GM18951 (cell line): ENCODE results near the gene DPYD.

Source experiments
- POLR2A ChIP-seq: IDR thresholded peaks from 4 replicates; pipeline ENCODE4 v1.6.1; 2011; ENCODE audit warnings: mild to moderate bottlenecking; ENCODE audit not compliant: insufficient read length, insufficient read depth; ENCODE audit errors: extremely low read depth
- in situ Hi-C: fragments of 300-500 bp; cut with MboI; formaldehyde crosslinking; loops from one replicate; pipeline ENCODE4 v1.12.0; 2022; ENCODE audit warnings: low sequenced_read_pairs, mixed read lengths, inconsistent platforms; ENCODE audit not compliant: unreplicated experiment

The DPYD gene

DNA sequence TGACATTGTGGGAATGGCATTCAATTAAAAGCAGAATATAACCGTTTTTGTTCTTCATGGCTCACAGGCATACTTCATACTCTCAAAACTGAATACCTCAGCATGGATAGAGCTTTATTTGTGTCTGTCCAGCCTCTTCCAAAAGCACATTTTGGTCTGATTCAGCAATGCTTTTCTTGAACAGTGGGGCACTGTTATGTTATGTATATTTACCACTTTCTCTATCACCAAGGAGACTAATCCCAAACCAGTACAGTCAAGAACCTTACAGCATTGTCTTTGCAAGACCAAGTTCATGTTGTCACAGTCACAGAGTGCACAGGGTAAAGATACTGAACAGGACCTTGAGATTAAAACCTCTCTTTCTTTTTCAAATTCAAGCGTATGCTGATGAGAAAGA, 616.5 kb downstream of the DPYD start:
- no peak for TF ChIP-seq POLR2A
- in situ Hi-C loops = no loop called here

DNA sequence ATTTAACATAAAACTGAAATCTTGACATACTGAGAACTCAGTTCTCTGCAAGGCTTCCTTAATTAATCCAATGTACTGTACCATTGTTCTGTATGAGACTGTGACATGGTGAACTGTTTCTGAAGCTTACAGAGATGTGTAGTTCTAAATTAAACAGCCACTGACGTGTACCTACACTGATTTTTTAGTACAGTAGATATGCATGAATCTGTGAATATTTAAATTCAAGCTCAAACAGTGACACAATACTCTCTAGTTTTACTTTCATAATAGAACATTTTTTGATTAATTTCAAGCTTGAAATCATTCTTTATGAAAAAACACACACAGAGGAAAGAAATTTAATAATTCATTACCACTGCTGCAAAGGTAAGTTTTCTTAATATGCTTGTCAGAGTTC, 621.9 kb downstream of the DPYD start:
- in situ Hi-C loops = no loop called here
- no peak for TF ChIP-seq POLR2A

DNA sequence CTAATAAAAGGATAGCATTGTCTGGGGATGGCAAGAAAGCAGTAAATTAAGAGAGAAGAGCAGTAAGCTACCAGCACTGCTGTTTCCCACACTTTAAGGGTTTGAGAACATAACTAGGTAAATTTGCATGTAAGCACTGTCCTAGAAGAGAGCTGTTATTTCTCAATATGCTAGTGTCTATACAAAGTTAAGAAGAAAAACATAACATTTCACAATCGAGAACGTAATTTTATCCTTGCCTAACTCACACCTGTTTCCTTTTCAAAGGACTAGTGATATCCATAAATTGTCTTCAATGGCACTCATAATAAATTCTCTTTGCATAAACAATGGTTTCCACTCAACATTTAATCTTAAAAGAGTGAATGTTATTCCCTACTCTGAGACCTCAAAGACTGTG, 623.2 kb downstream of the DPYD start:
- in situ Hi-C loops = no loop called here

DNA sequence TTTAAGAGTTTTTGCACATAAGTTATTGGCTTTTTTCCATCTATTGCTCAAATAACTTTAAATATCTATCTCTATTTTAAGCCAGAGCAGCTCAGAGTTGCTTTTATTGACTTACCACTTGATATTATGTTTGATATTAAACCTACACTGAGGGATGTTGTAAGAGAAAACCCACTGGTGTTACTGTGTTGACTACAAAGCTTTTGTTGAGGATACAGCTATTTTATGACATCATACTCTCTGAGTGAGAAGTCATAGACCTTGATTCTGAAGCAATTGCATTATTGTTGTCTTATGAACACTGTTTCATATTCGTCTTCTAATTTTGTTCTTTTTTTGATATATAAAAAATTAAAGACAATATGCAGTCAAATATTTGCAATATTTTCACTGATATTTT, 638.9 kb downstream of the DPYD start:
- in situ Hi-C loops = no loop called here
- TF ChIP-seq POLR2A = no peak

More for the DNA sequence above, 623.2 kb downstream of the DPYD start:
- TF ChIP-seq POLR2A = no peak

DNA sequence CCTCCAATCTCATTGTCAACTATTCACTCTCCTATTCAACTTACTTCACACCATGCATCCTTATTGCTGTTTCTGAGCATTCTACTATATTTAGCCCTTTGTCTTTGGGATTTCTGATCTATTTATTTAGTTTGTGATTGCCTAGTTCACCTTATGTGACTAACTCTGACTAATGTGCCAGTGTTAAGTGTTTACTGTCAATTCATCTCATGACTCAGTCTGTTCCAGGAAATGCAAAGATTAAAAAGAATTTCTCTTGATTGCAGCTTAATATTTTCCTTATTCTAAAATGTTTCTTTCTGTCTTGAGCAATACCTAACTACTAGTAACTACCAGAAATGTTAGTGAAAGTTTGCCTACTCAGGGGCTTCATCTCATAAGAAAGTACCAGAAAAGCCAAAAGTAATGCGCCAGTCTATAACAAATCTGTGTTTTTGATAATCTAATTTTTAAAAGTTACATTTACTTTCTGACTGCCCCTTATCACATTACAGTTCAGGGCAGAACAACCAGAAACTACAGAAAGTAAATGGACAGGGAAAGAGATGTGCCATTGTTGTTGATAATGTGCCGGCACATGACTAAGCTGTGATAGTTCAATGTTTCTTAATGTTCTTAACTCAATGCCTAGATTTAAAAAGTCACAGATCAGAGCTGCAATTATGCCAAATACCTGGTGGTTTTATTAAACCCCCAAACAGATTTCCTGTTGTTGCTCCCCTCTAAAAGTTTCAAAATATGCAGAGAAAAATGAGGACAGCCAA, 642.8 kb downstream of the DPYD start:
- TF ChIP-seq POLR2A = no peak
- in situ Hi-C loops = no loop called here

DNA sequence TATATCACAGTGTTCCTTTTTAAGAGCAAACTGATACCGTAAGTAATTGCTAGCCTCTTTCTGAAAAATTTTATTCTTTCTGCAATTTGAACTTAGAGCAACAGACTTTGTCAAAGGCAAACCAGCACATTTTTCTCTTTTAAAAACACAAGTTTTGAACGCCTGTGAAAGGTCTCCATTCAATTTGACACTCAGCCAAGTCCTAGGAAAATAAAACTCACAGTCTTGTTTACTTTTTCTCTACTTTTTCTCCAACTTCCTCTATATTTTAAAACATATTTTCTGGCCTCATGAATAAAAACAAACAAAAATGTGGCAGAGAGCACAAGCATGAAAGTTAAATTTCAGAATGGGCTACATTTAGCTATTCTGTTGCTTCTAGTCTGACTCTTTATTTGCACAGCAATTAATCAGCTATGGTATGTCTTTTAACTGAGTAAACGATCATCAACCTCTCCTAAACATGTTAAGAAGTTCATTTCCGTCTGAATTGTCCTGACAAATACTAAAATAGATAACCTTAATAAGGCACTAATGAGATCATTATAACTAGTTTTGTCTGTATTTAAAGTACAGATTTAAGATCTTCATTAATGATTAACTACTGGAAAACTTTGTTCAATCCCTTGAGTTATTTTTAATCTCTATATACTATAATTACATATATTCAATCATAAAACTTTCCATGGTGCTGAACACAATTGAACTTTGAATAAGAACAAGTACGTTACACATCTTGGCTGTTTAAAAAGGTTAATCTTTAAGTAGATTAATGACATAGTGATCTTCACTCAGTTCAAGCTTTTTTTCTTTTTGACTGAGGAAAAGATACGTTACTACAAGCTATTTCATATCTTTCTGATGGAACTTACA, 648.7 kb downstream of the DPYD start:
- TF ChIP-seq POLR2A = no peak
- in situ Hi-C loops = no loop called here

DNA sequence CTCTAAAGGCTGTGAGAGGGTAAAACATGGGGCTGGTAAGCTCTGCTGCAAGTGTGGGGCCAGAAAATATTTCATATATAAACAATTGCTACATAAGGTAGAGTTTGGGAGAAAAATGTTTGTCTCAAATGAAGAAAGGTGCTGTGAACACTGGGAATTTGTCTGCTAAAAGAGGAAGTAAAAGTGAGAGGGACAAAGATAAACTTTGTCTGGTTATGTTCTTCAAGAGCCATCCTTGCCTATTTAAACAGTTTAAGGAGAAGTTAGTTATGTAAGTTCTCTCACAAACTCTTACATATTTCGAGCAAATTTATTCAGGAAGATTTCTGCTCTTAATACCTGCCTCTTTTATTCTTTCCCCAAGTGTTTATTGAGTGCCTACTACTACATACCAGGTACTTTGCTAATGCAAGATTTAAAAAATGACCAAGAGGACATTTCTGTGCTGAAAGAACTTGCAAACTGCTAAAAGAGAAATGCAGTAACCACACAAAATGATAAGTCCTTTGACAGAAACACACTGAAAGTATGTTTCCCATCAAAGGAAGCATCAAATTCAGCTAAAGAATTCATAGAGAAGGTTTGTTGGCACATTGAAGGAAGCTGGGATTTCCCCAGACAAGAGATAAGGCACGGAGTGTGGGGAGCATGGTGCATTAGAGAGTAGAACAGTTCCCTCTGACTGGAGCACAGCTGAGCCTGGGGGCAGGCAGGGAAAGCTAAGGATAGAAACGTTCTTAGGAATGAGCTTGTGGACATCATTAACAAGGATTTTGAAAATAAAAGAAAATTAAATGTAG, 650.1 kb downstream of the DPYD start:
- in situ Hi-C loops = no loop called here
- TF ChIP-seq POLR2A = no peak

DNA sequence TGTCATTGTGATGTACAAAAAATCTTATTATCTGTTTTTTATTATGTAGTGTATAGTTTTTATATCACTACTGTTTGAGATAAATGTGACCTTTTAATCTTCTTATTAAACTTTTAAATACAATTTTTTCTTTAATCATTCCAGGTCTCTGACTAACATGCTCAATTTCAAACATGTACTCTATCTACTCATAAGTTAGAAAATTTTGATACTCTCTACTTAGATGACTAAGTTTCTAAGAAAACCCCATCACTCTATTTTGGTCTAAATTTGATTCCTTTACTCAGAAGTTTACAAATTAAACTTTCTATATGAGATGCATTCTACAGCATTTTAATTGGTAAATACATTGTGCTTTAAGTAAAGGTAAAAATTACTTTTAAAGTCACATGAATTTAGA, 655.2 kb downstream of the DPYD start:
- in situ Hi-C loops = no loop called here
- TF ChIP-seq POLR2A = no peak

DNA sequence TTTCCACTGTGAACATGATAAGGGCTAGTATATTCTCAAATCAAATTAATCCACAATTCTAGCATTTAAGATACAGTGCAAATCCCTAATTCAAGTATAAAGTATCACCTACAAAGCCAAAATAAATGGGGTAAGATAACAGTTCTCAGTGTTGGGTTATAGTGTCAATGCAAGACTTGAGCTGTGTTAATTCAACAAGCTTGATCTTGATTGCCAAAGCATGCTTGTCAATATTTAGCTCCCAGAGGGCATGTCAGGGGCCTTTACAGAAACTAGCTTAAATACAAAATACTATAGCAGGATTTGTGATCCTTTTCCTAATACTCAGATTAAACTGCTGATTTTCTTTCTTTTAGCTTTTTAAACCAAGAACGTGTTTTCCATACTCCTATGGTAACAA, 658.0 kb downstream of the DPYD start:
- no peak for TF ChIP-seq POLR2A
- in situ Hi-C loops = no loop called here

DNA sequence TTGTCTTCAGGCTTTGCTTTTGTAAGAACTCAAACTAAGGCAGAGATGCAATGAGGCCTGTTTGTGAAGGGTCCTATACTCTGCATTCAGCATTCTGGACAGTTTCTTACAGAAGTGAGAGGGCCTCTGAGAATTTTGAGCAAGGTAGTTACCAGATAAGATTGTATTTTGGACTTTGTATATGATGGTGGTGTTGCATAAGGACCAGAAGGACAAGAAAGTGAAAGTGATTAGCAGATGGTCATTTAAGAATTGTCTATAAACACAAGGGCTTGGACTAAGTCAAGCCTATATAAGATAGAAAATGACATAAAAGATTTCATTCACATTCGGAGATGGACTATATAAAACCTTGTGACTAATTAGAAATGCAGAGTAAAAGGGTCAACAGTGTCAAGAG, 662.2 kb downstream of the DPYD start:
- in situ Hi-C loops = no loop called here
- no peak for TF ChIP-seq POLR2A

DNA sequence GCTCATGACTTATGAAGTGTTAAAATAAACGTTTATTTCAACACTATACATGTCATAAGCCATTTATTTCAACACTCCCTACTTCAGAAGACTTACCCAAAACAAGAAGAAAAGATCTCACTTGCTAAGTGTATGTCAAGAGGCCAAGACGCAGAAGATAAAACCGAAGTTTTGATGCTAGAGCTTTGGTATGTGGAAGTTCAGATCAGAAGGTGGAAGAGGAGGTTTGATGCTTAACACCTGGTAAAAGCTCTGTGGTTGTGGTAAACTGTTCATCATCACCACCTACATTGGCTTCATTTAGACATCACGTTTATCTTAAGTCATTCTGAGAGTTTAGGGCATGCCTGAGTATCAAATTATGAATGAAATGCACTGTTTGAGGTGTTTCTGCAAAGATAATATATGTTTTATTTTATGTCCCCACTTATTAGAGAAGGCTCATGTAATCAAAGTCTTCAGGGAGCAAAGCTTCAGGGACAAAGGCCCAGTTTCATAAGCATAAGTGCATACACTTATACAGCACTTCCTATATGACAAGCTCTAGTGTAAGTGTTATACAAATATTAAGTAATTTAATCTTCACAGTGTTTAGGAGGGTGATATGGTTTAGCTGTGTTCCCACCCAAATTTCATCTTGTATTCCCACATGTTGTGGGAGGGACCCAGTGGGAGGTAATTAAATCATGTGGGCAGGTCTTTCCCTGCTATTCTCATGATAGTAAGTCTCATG, 665.9 kb downstream of the DPYD start:
- in situ Hi-C loops = no loop called here
- TF ChIP-seq POLR2A = no peak

DNA sequence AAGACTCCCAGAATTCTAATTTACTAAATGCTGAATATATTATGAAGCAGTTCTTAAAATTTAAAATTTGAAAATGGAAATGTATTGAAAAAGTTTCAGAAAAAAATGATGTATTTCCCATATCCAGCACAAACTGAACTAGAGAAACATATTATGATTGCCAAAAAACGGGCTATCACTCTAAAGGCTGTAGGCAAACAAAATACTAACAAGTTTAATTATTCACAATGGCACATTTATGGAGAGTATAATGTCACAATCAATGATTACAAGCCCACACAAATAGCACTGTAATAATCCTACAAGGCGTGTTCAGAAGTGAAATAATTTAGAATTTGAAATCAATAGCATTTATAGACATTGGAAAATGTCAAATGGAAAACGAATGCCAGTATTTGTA, 667.9 kb downstream of the DPYD start:
- in situ Hi-C loops = no loop called here
- TF ChIP-seq POLR2A = no peak

DNA sequence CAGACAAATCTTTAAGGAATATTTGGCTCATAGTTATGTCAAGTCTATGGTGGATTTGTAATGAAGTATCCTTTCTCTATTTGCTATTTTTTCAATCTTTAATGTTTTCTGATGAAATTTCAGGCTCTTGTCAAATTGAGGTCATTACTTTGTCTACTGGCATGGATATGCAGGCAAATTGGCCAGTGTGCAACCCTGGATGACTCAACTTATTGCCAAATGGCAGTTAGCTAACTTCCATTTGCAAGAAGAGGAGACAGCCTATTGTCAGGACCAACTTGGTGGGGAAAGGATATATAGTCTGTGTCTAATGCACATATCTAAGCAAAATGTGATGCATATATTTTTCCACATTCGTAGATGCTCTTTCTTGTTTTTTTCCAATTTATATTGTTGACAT, 668.8 kb downstream of the DPYD start:
- in situ Hi-C loops = no loop called here
- no peak for TF ChIP-seq POLR2A
